Natural killer cell (primary cell): Measurements from ENCODE around the gene CHMP3. TPM values are rescaled to one million over a fixed set of nuclear protein-coding genes. Genes with fewer than 3 reads are reported as not detected.

Source experiments
- ATAC-seq, 3 donors: fragments of 150-1000 bp in 2 of 3; fragments of 200-7000 bp in 1 of 3; cut with Tn5 transposase; 1 replicate in 1 of 3; 2 replicates in 2 of 3; pipeline ENCODE4 v1.10.0; 2021; ENCODE audit warnings: mild to moderate bottlenecking in 2 of 3, moderate library complexity in 2 of 3
- DNase-seq, 2 donors: peaks; one replicate each; pipeline versions ENCODE4 v3.0.0 to v3.0.0-alpha.2; 2013 to 2021; ENCODE audit warnings: mixed read lengths in 1 of 2
- H3K27ac ChIP-seq: one replicate; pipeline ENCODE4 v1.5.1; 2013; ENCODE audit warnings: mild to moderate bottlenecking, low read length
- H3K27me3 ChIP-seq: one replicate; pipeline ENCODE4 v1.6.1; 2013; ENCODE audit warnings: low read length; ENCODE audit not compliant: control insufficient read depth, insufficient read depth
- H3K36me3 ChIP-seq: one replicate; pipeline ENCODE4 v1.6.1; 2013; ENCODE audit warnings: low read length; ENCODE audit not compliant: control insufficient read depth, insufficient read depth
- H3K4me1 ChIP-seq: one replicate; pipeline ENCODE4 v1.6.1; 2013; ENCODE audit warnings: low read length; ENCODE audit not compliant: control insufficient read depth, insufficient read depth
- H3K4me3 ChIP-seq: one replicate; pipeline ENCODE4 v1.5.1; 2013; ENCODE audit warnings: low read length
- H3K9me3 ChIP-seq: one replicate; pipeline ENCODE4 v1.6.1; 2013; ENCODE audit warnings: low read length; ENCODE audit not compliant: control insufficient read depth, insufficient read depth
- H3K27ac Mint-ChIP-seq, 2 donors: one replicate each; pipeline ENCODE4 v1.8.0; 2022; ENCODE audit warnings: mild to moderate bottlenecking in 2 of 2, mixed read lengths in 2 of 2, moderate library complexity in 1 of 2
- H3K27me3 Mint-ChIP-seq, 2 donors: one replicate each; pipeline ENCODE4 v1.8.0; 2022; ENCODE audit warnings: low read depth in 2 of 2, mixed read lengths in 2 of 2
- H3K36me3 Mint-ChIP-seq: one replicate; pipeline ENCODE4 v1.8.0; 2022; ENCODE audit warnings: mixed read lengths
- H3K4me1 Mint-ChIP-seq, 2 donors: one replicate each; pipeline ENCODE4 v1.8.0; 2022; ENCODE audit warnings: mixed read lengths in 2 of 2
- H3K4me3 Mint-ChIP-seq: one replicate; pipeline ENCODE4 v1.8.0; 2022; ENCODE audit warnings: mild to moderate bottlenecking, moderate library complexity, mixed read lengths
- H3K9me3 Mint-ChIP-seq, 2 donors: one replicate each; pipeline ENCODE4 v1.8.0; 2022; ENCODE audit warnings: mixed read lengths in 2 of 2
- WGBS: methylation state at CpG from one replicate; pipeline ENCODE4 v1.1.7; 2013; ENCODE audit warnings: missing lambda C conversion rate; ENCODE audit not compliant: insufficient coverage; 5-methylcytosine and 5-hydroxymethylcytosine counted together
- intact Hi-C: fragments of 100-400 bp; cut with micrococcal nuclease; formaldehyde crosslinking; loops from one replicate; pipeline ENCODE4 v1.14.2; 2022
- total RNA-seq, 4 donors: library from RNA; stranded (reverse); fragments of 120-200 nt in 1 of 4; gene quantifications; one replicate each; pipeline versions ENCODE4 v1.2.3 to v1.2.4, GENCODE V29; 2013 to 2022
- TF ChIP-seq, protein P1 (sequence below): fragments of 200-600 bp; IDR thresholded peaks from one replicate; pipeline ENCODE4 v1.8.0; 2022; ENCODE audit warnings: antibody characterized with exemption

Gene CHMP3
- total RNA-seq, 3 donors from 2014 or later (not counting 1 experiment from before 2014, with no cell fraction given): 47.4 to 50.3 (median 49.3) TPM

GRCh38 chr2:86525421-86526340 lies 37.6 kb downstream of the CHMP3 start:
- ATAC-seq: no peak
- intact Hi-C loops: no loop called here
- Mint-ChIP-seq H3K27me3 (no peaks in the 10 kb centered on the region), H3K4me1 (peaks cover 0 to 7% of the 10 kb centered on the region in 2 donors), H3K36me3 (peaks cover 2% of the 10 kb centered on the region), H3K27ac (no peak overlapping the region), H3K4me3 (no peak overlapping the region), H3K9me3 (no peaks in the 10 kb centered on the region)
- no peaks in the 10 kb centered on the region for H3K4me1 ChIP-seq
- no peaks in the 10 kb centered on the region for H3K27me3 ChIP-seq
- no peak for DNase-seq
- H3K4me3 ChIP-seq: no peak overlapping the region
- TF ChIP-seq, protein P1, sequence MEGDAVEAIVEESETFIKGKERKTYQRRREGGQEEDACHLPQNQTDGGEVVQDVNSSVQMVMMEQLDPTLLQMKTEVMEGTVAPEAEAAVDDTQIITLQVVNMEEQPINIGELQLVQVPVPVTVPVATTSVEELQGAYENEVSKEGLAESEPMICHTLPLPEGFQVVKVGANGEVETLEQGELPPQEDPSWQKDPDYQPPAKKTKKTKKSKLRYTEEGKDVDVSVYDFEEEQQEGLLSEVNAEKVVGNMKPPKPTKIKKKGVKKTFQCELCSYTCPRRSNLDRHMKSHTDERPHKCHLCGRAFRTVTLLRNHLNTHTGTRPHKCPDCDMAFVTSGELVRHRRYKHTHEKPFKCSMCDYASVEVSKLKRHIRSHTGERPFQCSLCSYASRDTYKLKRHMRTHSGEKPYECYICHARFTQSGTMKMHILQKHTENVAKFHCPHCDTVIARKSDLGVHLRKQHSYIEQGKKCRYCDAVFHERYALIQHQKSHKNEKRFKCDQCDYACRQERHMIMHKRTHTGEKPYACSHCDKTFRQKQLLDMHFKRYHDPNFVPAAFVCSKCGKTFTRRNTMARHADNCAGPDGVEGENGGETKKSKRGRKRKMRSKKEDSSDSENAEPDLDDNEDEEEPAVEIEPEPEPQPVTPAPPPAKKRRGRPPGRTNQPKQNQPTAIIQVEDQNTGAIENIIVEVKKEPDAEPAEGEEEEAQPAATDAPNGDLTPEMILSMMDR: no peak
- peaks cover 25% of the 10 kb centered on the region for H3K36me3 ChIP-seq
- H3K9me3 ChIP-seq: no peaks in the 10 kb centered on the region
- no peak overlapping the region for H3K27ac ChIP-seq
- 96% methylated on average over 9 of the region's 11 CpGs for WGBS

- Histone ChIP-seq H3K36me3 (peaks cover 20% of the 10 kb centered on the region), H3K27ac (no peak overlapping the region), H3K4me3 (no peak overlapping the region), H3K27me3 (no peaks in the 10 kb centered on the region), H3K9me3 (peaks cover 4% of the 10 kb centered on the region), H3K4me1 (no peaks in the 10 kb centered on the region)
- H3K4me1 Mint-ChIP-seq: no peaks in the 10 kb centered on the region
- WGBS: no CpG with 5 or more reads among the region's 4 CpGs
- H3K4me3 Mint-ChIP-seq: no peak overlapping the region
- TF ChIP-seq, protein P1: no peak
- H3K27me3 Mint-ChIP-seq: no peaks in the 10 kb centered on the region
- intact Hi-C loops: no loop called here
- DNase-seq: no peak
- H3K27ac Mint-ChIP-seq: no peak overlapping the region
- no peak for ATAC-seq
- peaks cover 0 to 2% of the 10 kb centered on the region in 2 donors for H3K9me3 Mint-ChIP-seq
- H3K36me3 Mint-ChIP-seq: peaks cover 11% of the 10 kb centered on the region
Measured at GRCh38 chr2:86523491-86523890, 39.8 kb downstream of the CHMP3 start.

GRCh38 chr2:86522711-86523110 lies 40.5 kb downstream of the CHMP3 start:
- 97% methylated on average over 2 of the region's 2 CpGs for WGBS
- peaks cover 12% of the 10 kb centered on the region for H3K36me3 ChIP-seq
- ATAC-seq: no peak
- TF ChIP-seq, protein P1: no peak
- Mint-ChIP-seq H3K4me1 (no peaks in the 10 kb centered on the region), H3K36me3 (peaks cover 11% of the 10 kb centered on the region), H3K27me3 (no peaks in the 10 kb centered on the region), H3K9me3 (peaks cover 0 to 2% of the 10 kb centered on the region in 2 donors), H3K4me3 (no peak overlapping the region), H3K27ac (no peak overlapping the region)
- no peaks in the 10 kb centered on the region for H3K4me1 ChIP-seq
- no peak for DNase-seq
- H3K4me3 ChIP-seq: no peak overlapping the region
- peaks cover 4% of the 10 kb centered on the region for H3K9me3 ChIP-seq
- intact Hi-C loops: no loop called here
- no peaks in the 10 kb centered on the region for H3K27me3 ChIP-seq
- H3K27ac ChIP-seq: no peak overlapping the region
